GM12874 (cell line): ENCODE measurements around the gene MLIP.

Experiments used
- TF ChIP-seq, protein P1 (sequence below): IDR thresholded peaks from 2 replicates; pipeline ENCODE4 v1.5.1; 2011; ENCODE audit warnings: low read depth, mild to moderate bottlenecking, control low read depth, low read length, moderate library complexity; ENCODE audit not compliant: insufficient read depth

The MLIP gene

DNA sequence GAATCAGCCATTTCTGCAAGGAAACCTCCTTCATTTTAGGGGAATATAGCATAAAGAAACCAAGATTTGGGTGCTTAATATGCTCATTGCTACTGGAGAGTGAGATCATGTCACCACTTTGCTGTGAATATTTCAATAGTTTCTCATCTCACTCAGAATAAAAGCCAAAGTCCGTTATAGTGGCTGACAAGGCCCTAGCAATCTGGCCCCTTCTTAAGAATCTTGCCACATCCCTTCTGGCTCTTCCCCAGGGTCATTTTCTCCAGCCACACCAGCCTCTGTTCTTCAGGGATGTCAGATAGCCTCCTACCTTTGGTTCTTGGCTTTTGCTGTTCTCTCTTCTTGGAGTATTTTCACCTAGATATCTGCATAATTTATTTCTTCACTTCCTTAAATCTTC is 24.8 kb upstream of the MLIP start:
- TF ChIP-seq, protein P1, sequence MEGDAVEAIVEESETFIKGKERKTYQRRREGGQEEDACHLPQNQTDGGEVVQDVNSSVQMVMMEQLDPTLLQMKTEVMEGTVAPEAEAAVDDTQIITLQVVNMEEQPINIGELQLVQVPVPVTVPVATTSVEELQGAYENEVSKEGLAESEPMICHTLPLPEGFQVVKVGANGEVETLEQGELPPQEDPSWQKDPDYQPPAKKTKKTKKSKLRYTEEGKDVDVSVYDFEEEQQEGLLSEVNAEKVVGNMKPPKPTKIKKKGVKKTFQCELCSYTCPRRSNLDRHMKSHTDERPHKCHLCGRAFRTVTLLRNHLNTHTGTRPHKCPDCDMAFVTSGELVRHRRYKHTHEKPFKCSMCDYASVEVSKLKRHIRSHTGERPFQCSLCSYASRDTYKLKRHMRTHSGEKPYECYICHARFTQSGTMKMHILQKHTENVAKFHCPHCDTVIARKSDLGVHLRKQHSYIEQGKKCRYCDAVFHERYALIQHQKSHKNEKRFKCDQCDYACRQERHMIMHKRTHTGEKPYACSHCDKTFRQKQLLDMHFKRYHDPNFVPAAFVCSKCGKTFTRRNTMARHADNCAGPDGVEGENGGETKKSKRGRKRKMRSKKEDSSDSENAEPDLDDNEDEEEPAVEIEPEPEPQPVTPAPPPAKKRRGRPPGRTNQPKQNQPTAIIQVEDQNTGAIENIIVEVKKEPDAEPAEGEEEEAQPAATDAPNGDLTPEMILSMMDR = no peak

DNA sequence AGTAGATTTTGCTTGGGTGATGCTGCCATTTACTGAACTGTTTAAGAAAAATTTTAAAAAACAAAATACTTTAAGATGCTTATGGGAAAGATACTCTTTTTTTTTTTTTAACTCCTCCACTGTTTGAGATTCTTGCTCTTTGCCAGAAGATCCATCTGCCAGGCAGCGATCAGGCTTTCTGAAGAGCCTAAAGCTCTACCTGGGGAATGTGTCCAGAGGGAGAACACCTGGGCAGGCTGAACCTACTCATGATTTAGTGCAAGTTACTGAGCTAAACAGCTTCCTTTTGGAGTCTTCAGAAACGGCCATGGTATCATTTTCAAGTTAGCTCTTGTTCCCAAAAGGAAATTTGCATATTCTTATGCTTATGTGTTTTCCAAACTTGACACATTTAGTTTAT is 23.5 kb upstream of the MLIP start:
- TF ChIP-seq, protein P1 = no peak

DNA sequence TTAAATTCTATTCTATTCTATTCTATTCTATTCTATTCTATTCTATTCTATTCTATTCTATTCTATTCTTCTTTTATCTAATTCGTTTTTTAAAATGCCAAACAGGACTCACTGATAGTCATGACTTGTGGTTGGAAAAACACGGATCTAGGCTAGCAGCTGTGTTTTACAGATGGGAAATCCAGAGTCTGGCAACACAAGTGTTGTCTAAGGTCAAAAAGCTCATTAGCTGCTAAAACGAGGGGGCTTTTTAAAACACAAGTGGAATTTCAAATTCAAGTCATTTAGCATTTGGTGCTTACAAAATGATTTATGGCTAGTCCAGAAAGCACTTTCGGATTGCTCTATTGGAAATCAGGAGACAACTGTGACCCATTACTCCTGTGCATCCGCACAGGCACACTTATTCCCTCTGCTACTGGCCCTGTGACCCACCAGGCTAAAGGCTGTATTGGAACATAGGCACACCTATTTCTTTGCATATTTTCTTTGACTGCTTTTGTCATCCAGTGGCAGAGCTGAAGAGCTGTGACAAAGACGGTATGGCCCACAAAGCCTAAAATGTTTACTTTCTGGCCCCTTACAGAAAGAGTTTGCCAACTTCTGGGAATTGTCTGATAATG is 17.8 kb upstream of the MLIP start:
- TF ChIP-seq, protein P1 = no peak

DNA sequence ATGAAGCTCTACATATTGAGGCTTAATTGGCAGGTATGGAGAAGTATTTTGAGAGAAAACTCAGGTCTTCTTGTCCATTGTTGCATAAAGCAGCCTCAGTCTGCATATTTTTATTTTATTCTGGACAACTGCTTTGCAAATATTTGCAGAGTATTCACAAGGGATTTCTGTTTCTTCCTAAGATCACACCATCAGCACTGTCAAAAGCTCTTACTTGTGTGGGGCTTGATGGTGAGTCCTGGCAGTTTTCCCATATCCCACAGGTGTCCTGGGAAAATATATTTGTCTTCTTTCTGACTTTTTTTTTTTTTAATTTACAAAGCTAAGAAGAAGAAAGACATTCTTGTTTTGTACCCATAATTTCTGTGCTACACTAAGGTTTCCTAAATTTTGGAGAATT is 16.9 kb upstream of the MLIP start:
- TF ChIP-seq, protein P1 = no peak

DNA sequence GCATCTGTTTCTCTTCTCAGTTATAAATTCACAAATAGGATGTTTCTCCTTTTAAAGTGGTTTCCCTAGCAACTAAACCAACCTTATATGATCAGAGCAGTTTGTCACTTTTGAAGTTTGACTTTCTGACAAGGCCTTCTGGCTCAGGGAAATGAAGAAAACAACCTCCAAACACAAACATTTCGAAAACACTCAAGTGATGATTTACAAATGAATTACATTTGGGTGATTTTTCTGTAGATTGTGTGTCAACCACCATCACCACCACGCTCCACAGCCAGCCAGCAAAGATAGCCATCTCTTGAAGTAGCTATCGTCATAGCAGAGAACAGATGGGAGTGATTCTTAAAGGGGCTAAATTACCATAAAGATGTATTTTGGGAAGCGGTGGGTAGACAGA is 16.5 kb upstream of the MLIP start:
- TF ChIP-seq, protein P1 = no peak

DNA sequence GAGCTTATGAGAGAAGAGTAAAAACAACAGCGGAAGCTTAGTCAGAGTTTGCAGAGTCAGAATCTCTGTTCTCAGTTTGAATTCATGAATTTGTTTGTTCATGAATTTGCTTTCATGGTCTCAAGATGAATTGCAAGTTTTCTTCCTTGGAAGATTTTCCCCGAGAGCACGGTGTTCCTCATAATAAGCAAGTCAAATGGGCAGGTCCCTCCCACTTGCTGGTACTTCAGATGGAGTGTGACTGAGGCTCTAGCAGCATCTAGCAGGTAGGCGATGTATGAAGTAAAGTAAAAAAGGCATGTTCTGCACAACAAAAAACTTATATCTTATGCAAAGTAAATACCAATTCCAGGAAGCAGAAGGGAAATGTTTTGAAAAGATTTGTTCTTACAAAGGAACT is 15.5 kb upstream of the MLIP start:
- TF ChIP-seq, protein P1 = no peak

DNA sequence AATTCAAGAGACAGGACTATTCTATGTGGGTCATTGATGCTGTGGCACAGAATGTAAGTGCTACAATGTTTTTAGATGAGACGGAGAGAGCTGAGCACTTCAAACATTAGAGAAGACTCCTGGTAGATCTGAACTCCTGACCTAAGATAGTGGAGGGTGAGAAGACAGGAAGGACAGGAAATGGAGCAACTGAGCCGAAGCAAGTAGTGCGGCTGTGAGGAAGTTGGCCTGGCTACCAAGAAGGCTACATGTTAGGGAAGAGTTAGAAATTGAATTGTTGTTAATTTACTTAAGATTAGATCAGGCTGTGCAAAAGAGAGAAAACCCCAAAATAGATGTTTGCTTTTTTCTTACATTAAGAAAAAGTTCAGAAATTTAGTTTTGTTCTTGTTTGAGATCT is 14.4 kb upstream of the MLIP start:
- TF ChIP-seq, protein P1 = no peak
